H1 (cell line): ENCODE results near the gene CARD14. TPM values are rescaled to one million over a fixed set of nuclear protein-coding genes. Genes with fewer than 3 reads are reported as not detected.

Source experiments
- CTCF ChIA-PET: fragments of 300-600 bp; sonication (Branson Sonifier 250); formaldehyde crosslinking; loops from one replicate; lab custom pipeline; 2021; ENCODE audit not compliant: partially characterized antibody; lab: Charles Lee
- POLR2A ChIA-PET: fragments of 300-600 bp; sonication (Branson Sonifier 250); formaldehyde crosslinking; loops from one replicate; lab custom pipeline; 2021; ENCODE audit warnings: inconsistent platforms; ENCODE audit not compliant: partially characterized antibody; lab: Charles Lee
- DNase-seq, 2 experiments: peaks; one replicate each; pipeline versions ENCODE4 v3.0.0 to v3.0.0-alpha.2; 2010 to 2022; ENCODE audit warnings: low spot score in 2 of 2, low read depth in 1 of 2, mixed read lengths in 1 of 2
- FAIRE-seq: peaks from 2 replicates; lab custom pipeline; 2011; peaks lifted over from hg19 to GRCh38; lab: Jason Lieb, UNC
- H2AFZ ChIP-seq: 2 replicates; pipeline ENCODE4 v1.8.1; 2012; ENCODE audit warnings: low read length, inconsistent platforms
- H2AK5ac ChIP-seq: 2 replicates; pipeline ENCODE4 v1.6.1; 2013; ENCODE audit warnings: low read depth, low read length
- H2BK120ac ChIP-seq: replicated peaks from 2 replicates; pipeline ENCODE3; 2013; ENCODE audit warnings: low read depth, low read length, inconsistent platforms
- H2BK12ac ChIP-seq: 2 replicates; pipeline ENCODE4 v1.6.1; 2013; ENCODE audit warnings: low read depth, low read length
- H2BK15ac ChIP-seq: 2 replicates; pipeline ENCODE4 v1.6.1; 2013; ENCODE audit warnings: low read length
- H2BK20ac ChIP-seq: 2 replicates; pipeline ENCODE4 v1.6.1; 2013; ENCODE audit warnings: low read length
- H2BK5ac ChIP-seq: 2 replicates; pipeline ENCODE4 v1.6.1; 2013; ENCODE audit warnings: low read depth, low read length
- H3K14ac ChIP-seq: 2 replicates; pipeline ENCODE4 v1.6.1; 2013; ENCODE audit warnings: inconsistent platforms; ENCODE audit not compliant: insufficient read length
- H3K18ac ChIP-seq: 2 replicates; pipeline ENCODE4 v1.6.1; 2013; ENCODE audit warnings: low read length; ENCODE audit errors: extremely low read depth
- H3K23ac ChIP-seq: 2 replicates; pipeline ENCODE4 v1.6.1; 2013; ENCODE audit warnings: inconsistent platforms; ENCODE audit not compliant: insufficient read length
- H3K23me2 ChIP-seq: 2 replicates; pipeline ENCODE4 v1.6.1; 2013; ENCODE audit warnings: low read depth, low read length
- H3K27ac ChIP-seq: 2 replicates; pipeline ENCODE4 v1.6.1; 2011; ENCODE audit warnings: low read depth, low read length, inconsistent platforms
- H3K27me3 ChIP-seq, 4 experiments: replicated peaks in 1 of 4; 1 replicate in 1 of 4; 2 replicates in 3 of 4; pipeline versions ENCODE4 v1.6.1 to v1.8.1; 2011 to 2013; ENCODE audit warnings: low read length in 3 of 4, mild to moderate bottlenecking in 3 of 4, inconsistent platforms in 2 of 4, mixed read lengths in 2 of 4, moderate library complexity in 1 of 4; ENCODE audit not compliant: control insufficient read depth in 3 of 4, insufficient read depth in 3 of 4; ENCODE audit errors: extremely low read depth in 1 of 4
- H3K36me3 ChIP-seq, 4 experiments: 2 replicates each; pipeline versions ENCODE4 v1.6.1 to v1.8.1; 2011 to 2013; ENCODE audit warnings: mild to moderate bottlenecking in 4 of 4, low read length in 3 of 4, moderate library complexity in 2 of 4, control low read depth in 1 of 4, inconsistent platforms in 1 of 4; ENCODE audit not compliant: insufficient read depth in 4 of 4, control insufficient read depth in 2 of 4
- H3K4ac ChIP-seq: replicated peaks from 2 replicates; pipeline ENCODE3; 2013; ENCODE audit warnings: low read length, low read depth, mixed read lengths, inconsistent platforms; ENCODE audit not compliant: insufficient read length
- H3K4me1 ChIP-seq, 4 experiments: replicated peaks in 1 of 4; 1 replicate in 1 of 4; 2 replicates in 3 of 4; pipeline versions ENCODE4 v1.6.1 to v1.8.1; 2011 to 2013; ENCODE audit warnings: low read length in 3 of 4, inconsistent platforms in 2 of 4, mixed read lengths in 1 of 4; ENCODE audit not compliant: insufficient read depth in 4 of 4, control insufficient read depth in 3 of 4
- H3K4me2 ChIP-seq, 2 experiments: 2 replicates each; pipeline versions ENCODE4 v1.6.1 to v1.8.1; 2011 to 2013; ENCODE audit warnings: low read depth in 2 of 2, low read length in 2 of 2, control low read depth in 1 of 2, inconsistent platforms in 1 of 2, mild to moderate bottlenecking in 1 of 2; ENCODE audit not compliant: insufficient read depth in 1 of 2
- H3K4me3 ChIP-seq, 4 experiments: fragments of 200-600, 300-600 bp in 1 of 4; sonication (generic), shearing (Covaris generic), sonication (Bioruptor Twin) in 1 of 4; 2 replicates each; pipeline versions ENCODE4 v1.5.1 to v1.8.1; 2011 to 2016; ENCODE audit warnings: low read length in 4 of 4, low read depth in 3 of 4, control low read depth in 2 of 4, inconsistent platforms in 2 of 4, mild to moderate bottlenecking in 2 of 4, mixed read lengths in 1 of 4, moderate library complexity in 1 of 4; ENCODE audit not compliant: insufficient read depth in 2 of 4; ENCODE audit errors: extremely low read depth in 1 of 4
- H3K56ac ChIP-seq: replicated peaks from 2 replicates; pipeline ENCODE3; 2013; ENCODE audit warnings: low read depth, mild to moderate bottlenecking, mixed read lengths, low read length, inconsistent platforms; ENCODE audit not compliant: insufficient read length
- H3K79me1 ChIP-seq: 2 replicates; pipeline ENCODE4 v1.6.1; 2013; ENCODE audit warnings: low read depth, low read length, control low read depth
- H3K79me2 ChIP-seq, 2 experiments: 2 replicates each; pipeline versions ENCODE4 v1.6.1 to v1.8.1; 2012 to 2013; ENCODE audit warnings: low read length in 2 of 2, mild to moderate bottlenecking in 2 of 2, inconsistent platforms in 1 of 2; ENCODE audit not compliant: insufficient read depth in 2 of 2, control insufficient read depth in 1 of 2
- H3K9ac ChIP-seq, 4 experiments: replicated peaks in 1 of 4; 1 replicate in 1 of 4; 2 replicates in 3 of 4; pipeline versions ENCODE4 v1.6.1 to v1.8.1; 2011 to 2013; ENCODE audit warnings: low read depth in 3 of 4, low read length in 3 of 4, control low read depth in 2 of 4, mild to moderate bottlenecking in 2 of 4, moderate library complexity in 2 of 4, inconsistent platforms in 1 of 4; ENCODE audit errors: extremely low read depth in 1 of 4
- H3K9me3 ChIP-seq, 2 experiments: 2 replicates each; pipeline versions ENCODE4 v1.6.1 to v1.8.1; 2012 to 2013; ENCODE audit warnings: mild to moderate bottlenecking in 2 of 2, moderate library complexity in 2 of 2, control low read depth in 1 of 2, inconsistent platforms in 1 of 2, low read depth in 1 of 2, low read length in 1 of 2, mixed read lengths in 1 of 2; ENCODE audit not compliant: insufficient read depth in 2 of 2
- H4K20me1 ChIP-seq, 2 experiments: replicated peaks in 1 of 2; 2 replicates each; pipeline versions ENCODE3 to v1.8.1; 2011 to 2013; ENCODE audit warnings: inconsistent platforms in 2 of 2, low read length in 2 of 2, mild to moderate bottlenecking in 1 of 2; ENCODE audit not compliant: insufficient read depth in 2 of 2, control insufficient read depth in 1 of 2
- H4K5ac ChIP-seq: 2 replicates; pipeline ENCODE4 v1.6.1; 2013; ENCODE audit warnings: low read length, low read depth, mixed read lengths, inconsistent platforms; ENCODE audit not compliant: insufficient read length
- H4K8ac ChIP-seq: 2 replicates; pipeline ENCODE4 v1.8.0; 2013; ENCODE audit warnings: mild to moderate bottlenecking, moderate library complexity, low read length, inconsistent platforms; ENCODE audit not compliant: insufficient read depth; ENCODE audit errors: extremely low read depth
- H4K91ac ChIP-seq: replicated peaks from 2 replicates; pipeline ENCODE3; 2013; ENCODE audit warnings: low read length, mixed read lengths, inconsistent platforms; ENCODE audit not compliant: insufficient read length
- CREB1 ChIP-seq: IDR thresholded peaks from 2 replicates; pipeline ENCODE4 v1.6.1; 2012; ENCODE audit warnings: inconsistent platforms
- EP300 ChIP-seq, 2 experiments: IDR thresholded peaks; 1 replicate in 1 of 2; 2 replicates in 1 of 2; pipeline ENCODE4 v1.6.1; 2011 to 2012; ENCODE audit warnings: low read depth in 2 of 2, low read length in 2 of 2, mild to moderate bottlenecking in 2 of 2, borderline replicate concordance in 1 of 2, inconsistent platforms in 1 of 2, moderate library complexity in 1 of 2
- JUN ChIP-seq: IDR thresholded peaks from 2 replicates; pipeline ENCODE4 v1.6.1; 2011; ENCODE audit warnings: low read depth, mild to moderate bottlenecking, improper control_type of control experiment, low read length
- JUND ChIP-seq: IDR thresholded peaks from 2 replicates; pipeline ENCODE4 v1.6.1; 2011; ENCODE audit warnings: mild to moderate bottlenecking, improper control_type of control experiment, low read length
- KDM4A ChIP-seq: IDR thresholded peaks from one replicate; pipeline ENCODE4 v1.7.1; 2012; ENCODE audit warnings: low read depth, mild to moderate bottlenecking, moderate library complexity, low read length, inconsistent platforms; ENCODE audit not compliant: severe bottlenecking
- POLR2A ChIP-seq, 2 experiments: IDR thresholded peaks; 1 replicate in 1 of 2; 2 replicates in 1 of 2; pipeline ENCODE4 v1.6.1; 2011; ENCODE audit warnings: low read depth in 2 of 2, low read length in 2 of 2, mild to moderate bottlenecking in 2 of 2; ENCODE audit errors: control extremely low read depth in 1 of 2
- POU5F1 ChIP-seq: IDR thresholded peaks from 2 replicates; pipeline ENCODE4 v1.6.1; 2011; ENCODE audit warnings: low read depth, mild to moderate bottlenecking, low read length, moderate library complexity
- SAP30 ChIP-seq: fragments of 300-600 bp; sonication (generic); IDR thresholded peaks from 2 replicates; pipeline ENCODE4 v1.7.1; 2012; ENCODE audit warnings: low read length, moderate library complexity, mild to moderate bottlenecking, inconsistent platforms; ENCODE audit not compliant: insufficient read depth, insufficient replicate concordance
- SP1 ChIP-seq: IDR thresholded peaks from 2 replicates; pipeline ENCODE4 v1.6.1; 2011; ENCODE audit warnings: low read depth, low read length
- TEAD4 ChIP-seq: IDR thresholded peaks from 2 replicates; pipeline ENCODE4 v1.6.1; 2012; ENCODE audit warnings: low read depth, low read length, inconsistent platforms, mixed read lengths
- ZNF274 ChIP-seq: IDR thresholded peaks from 2 replicates; pipeline ENCODE4 v1.7.0; 2012; ENCODE audit warnings: low read length, borderline replicate concordance; ENCODE audit errors: extremely low read depth
- WGBS, 2 experiments: shearing (Covaris generic) in 1 of 2; methylation state at CpG; one replicate each; pipeline versions ENCODE4 v1.1.6 to v1.1.7; 2013 to 2015; ENCODE audit warnings: low lambda C conversion rate in 2 of 2, mixed read lengths in 2 of 2, inconsistent platforms in 1 of 2, low coverage in 1 of 2, missing lambda C conversion rate in 1 of 2; ENCODE audit not compliant: insufficient replicate concordance in 2 of 2, insufficient coverage in 1 of 2, insufficient read length in 1 of 2; ENCODE audit errors: extremely low coverage in 1 of 2, missing lambda C conversion rate in 1 of 2; 5-methylcytosine and 5-hydroxymethylcytosine counted together
- polyA plus RNA-seq, 7 experiments: library from polyadenylated mRNA; depleted of rRNA in 3 of 7; stranded (reverse) in 5 of 7; unstranded in 2 of 7; fragments of >200 nt in 5 of 7; fragments of 200-250 nt in 2 of 7; gene quantifications; 1 replicate in 5 of 7; 2 replicates in 1 of 7; 4 replicates in 1 of 7; pipeline versions ENCODE4 v1.2.1 to v1.2.3, GENCODE V29; 2011 to 2013; ENCODE audit warnings: missing spikeins in 2 of 7, mixed read lengths in 2 of 7
- total RNA-seq: library from RNA; stranded (reverse); fragmentation: NEBNext Ultra II Directional; extraction: Animal tissue kit (Norgen Biotek cat#: 25700); gene quantifications from 2 replicates; pipeline ENCODE4 v1.2.1, GENCODE V29; 2021
- TF ChIP-seq, protein P1 (sequence below): IDR thresholded peaks from 2 replicates; pipeline ENCODE4 v1.6.1; 2012; ENCODE audit warnings: inconsistent platforms

The CARD14 gene
- total and polyA plus RNA-seq, 2 of the 8 experiments (the other 6 are each of a cell fraction or from before 2014, with no cell fraction given) = 0.08 TPM; not detected in 1

DNA sequence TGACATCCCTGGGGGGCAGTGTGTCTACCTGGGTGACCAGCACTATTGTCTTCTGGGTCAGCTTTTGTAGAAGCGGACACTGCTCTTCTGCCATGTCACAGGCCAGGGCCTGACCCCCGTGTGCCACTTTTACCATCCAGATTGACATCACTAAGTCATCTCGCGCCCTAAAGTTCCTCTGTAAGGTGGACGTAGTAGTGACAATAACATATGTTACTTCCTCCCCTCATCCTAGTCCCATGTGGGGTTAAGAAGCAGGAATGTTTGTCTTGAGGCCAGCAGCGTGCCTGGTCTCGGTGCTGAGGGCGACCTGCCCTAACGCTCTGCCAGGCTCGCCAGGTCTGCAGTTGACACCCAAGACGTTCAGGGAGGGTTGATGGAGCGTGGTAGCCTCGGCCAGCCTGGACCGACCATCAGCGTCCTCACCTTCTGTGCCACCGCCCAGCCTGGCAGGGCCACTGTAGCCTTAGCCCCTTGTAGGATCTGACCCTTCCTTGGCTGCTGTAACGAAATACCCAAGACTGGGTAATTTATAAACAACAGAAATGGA, 47.7 kb upstream of the CARD14 start:
- Histone ChIP-seq H3K36me3 (no peaks in the 10 kb centered on the region), H3K56ac (no peak overlapping the region), H4K20me1 (no peaks in the 10 kb centered on the region), H2BK15ac (no peak overlapping the region), H4K91ac (no peak overlapping the region), H2BK120ac (no peak overlapping the region), H3K79me2 (no peaks in the 10 kb centered on the region), H3K23ac (no peak overlapping the region), H3K4me3 (no peak overlapping the region), H3K27me3 (no peaks in the 10 kb centered on the region), H3K79me1 (no peaks in the 10 kb centered on the region), H3K4me1 (peaks cover 0 to 15% (median 12%) of the 10 kb centered on the region in 4 experiments; a peak in 6 of 7 replicates), H2AFZ (no peak overlapping the region), H3K9me3 (no peaks in the 10 kb centered on the region), H2BK12ac (peak overlapping the region; percentile 55; the same call in 1 of the 2 replicates), H3K9ac (no peak overlapping the region), H3K23me2 (no peaks in the 10 kb centered on the region), H3K27ac (no peak overlapping the region), H4K5ac (no peak overlapping the region), H3K14ac (no peak overlapping the region), H3K4ac (no peak overlapping the region), H3K4me2 (no peak overlapping the region), H2BK5ac (no peak overlapping the region), H2AK5ac (no peak overlapping the region), H4K8ac (no peak overlapping the region), H3K18ac (no peak overlapping the region), H2BK20ac (0 out of 2 replicates have a peak overlapping the region, but pooled peaks have one; percentile 40)
- DNase-seq (no peak), FAIRE-seq (no peak)
- 94% methylated on average over 17 of the region's 17 CpGs; no CpG with 5 or more reads in 1 of the 2 experiments for WGBS, 2 experiments
- ChIA-PET POLR2A (interaction anchor here (0.8 to 10.0 kb wide), 5 partner anchors 8 to 42 kb away, joined by 3 to 103 read pairs (median 4); no protein-coding TSS in a partner anchor), CTCF (interaction anchor here (0.6 to 1.6 kb wide), 3 partner anchors 10 to 116 kb away, joined by 3 read pairs; no protein-coding TSS in a partner anchor)
- TF ChIP-seq CREB1 = no peak
- no peak for TF ChIP-seq JUN
- TF ChIP-seq ZNF274 = no peak
- no peak for TF ChIP-seq SAP30
- TF ChIP-seq POLR2A (IDR thresholded peaks at IDR 0.05; ENCODE audit: control extremely low read depth in 1 of 2, low read depth in 2 of 2, low read length in 2 of 2) = no peak
- no peak for TF ChIP-seq POU5F1
- no peak for TF ChIP-seq SP1
- no peak for TF ChIP-seq JUND
- TF ChIP-seq KDM4A = no peak
- TF ChIP-seq, protein P1, sequence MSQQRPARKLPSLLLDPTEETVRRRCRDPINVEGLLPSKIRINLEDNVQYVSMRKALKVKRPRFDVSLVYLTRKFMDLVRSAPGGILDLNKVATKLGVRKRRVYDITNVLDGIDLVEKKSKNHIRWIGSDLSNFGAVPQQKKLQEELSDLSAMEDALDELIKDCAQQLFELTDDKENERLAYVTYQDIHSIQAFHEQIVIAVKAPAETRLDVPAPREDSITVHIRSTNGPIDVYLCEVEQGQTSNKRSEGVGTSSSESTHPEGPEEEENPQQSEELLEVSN = no peak
- no peak for TF ChIP-seq EP300 (IDR thresholded peaks at IDR 0.05; ENCODE audit: borderline replicate concordance in 1 of 2, low read depth in 2 of 2, low read length in 2 of 2)
- no peak for TF ChIP-seq TEAD4
